HG03378 (cell line): ENCODE data around the gene IRX4.

ENCODE experiments used
- ATAC-seq: cut with Tn5 transposase; IDR thresholded peaks from one replicate; pipeline ENCODE4 v1.9.1; 2021; ENCODE audit warnings: mild to moderate bottlenecking, moderate library complexity; ENCODE audit not compliant: unreplicated experiment

IRX4 gene

GRCh38 chr5:1914471-1914870 is 31.7 kb upstream of the IRX4 start:
- ATAC-seq, result no peak

- no peak for ATAC-seq
These were observed 30.9 kb upstream of the IRX4 start for GRCh38 chr5:1913578-1913977.

- ATAC-seq, result no peak
These were observed 30.3 kb upstream of the IRX4 start for GRCh38 chr5:1912951-1913565.

GRCh38 chr5:1911773-1912235 is 29.1 kb upstream of the IRX4 start:
- ATAC-seq, result no peak

GRCh38 chr5:1910861-1911772 is 28.4 kb upstream of the IRX4 start:
- no peak for ATAC-seq

GRCh38 chr5:1910081-1910760 is 27.5 kb upstream of the IRX4 start:
- ATAC-seq, result no peak

GRCh38 chr5:1909346-1909985 is 26.7 kb upstream of the IRX4 start:
- no peak for ATAC-seq

- ATAC-seq, result no peak
These were observed 26.2 kb upstream of the IRX4 start for GRCh38 chr5:1908931-1909330.

GRCh38 chr5:1907616-1908015 is 24.9 kb upstream of the IRX4 start:
- ATAC-seq, result no peak

- ATAC-seq, result no peak
These were observed 22.4 kb upstream of the IRX4 start for GRCh38 chr5:1905108-1905507.

- ATAC-seq, result no peak
These were observed 19.3 kb upstream of the IRX4 start for GRCh38 chr5:1901983-1902382.

- no peak for ATAC-seq
These were observed 18.3 kb upstream of the IRX4 start for GRCh38 chr5:1901061-1901460.

GRCh38 chr5:1899201-1899600 is 16.5 kb upstream of the IRX4 start:
- no peak for ATAC-seq

GRCh38 chr5:1897816-1898450 is 15.2 kb upstream of the IRX4 start:
- no peak for ATAC-seq

GRCh38 chr5:1897386-1897785 is 14.7 kb upstream of the IRX4 start:
- ATAC-seq, result no peak

- ATAC-seq, result no peak
These were observed 14.1 kb upstream of the IRX4 start for GRCh38 chr5:1896602-1897376.

GRCh38 chr5:1895739-1896420 is 13.2 kb upstream of the IRX4 start:
- ATAC-seq, result no peak

- ATAC-seq, result no peak
These were observed 11.5 kb upstream of the IRX4 start for GRCh38 chr5:1894243-1894642.

GRCh38 chr5:1893754-1894153 is 11.0 kb upstream of the IRX4 start:
- no peak for ATAC-seq
